ENCODE data around the gene TPPP.

The TPPP gene

DNA sequence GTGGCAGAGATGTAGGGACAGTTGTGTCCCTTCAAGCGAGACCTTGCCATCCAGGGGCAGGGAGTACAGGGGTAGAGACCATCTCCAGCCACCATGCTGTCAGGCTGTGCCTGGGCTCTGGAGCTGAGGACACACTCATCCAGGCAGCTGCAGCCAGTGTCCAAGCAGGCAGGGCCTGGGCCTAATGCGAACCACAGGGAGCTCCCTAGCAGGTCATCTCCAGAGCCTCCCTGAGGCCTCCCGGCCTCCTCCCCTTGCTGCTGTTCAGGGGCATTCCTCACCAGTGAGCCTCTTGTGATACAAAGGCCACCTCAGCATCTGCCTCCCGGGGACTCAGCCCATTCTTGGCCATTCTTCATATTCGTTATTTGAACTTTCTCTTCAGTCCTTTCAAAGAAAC is 35.0 kb downstream of the TPPP start:
- ChIA-PET CTCF (interaction anchor here (0.5 to 3.5 kb wide), 6 partner anchors 11 to 668 kb away, joined by 3 to 19 read pairs (median 4); no protein-coding TSS in a partner anchor), POLR2A (interaction anchor here (1.5 kb wide), 1 partner anchor 11 kb away, joined by 4 read pairs; no protein-coding TSS in a partner anchor)
- H3K4me1 ChIP-seq (ENCODE audit: control insufficient read depth, insufficient read depth, low read length) = no peaks in the 10 kb centered on the region
- H3K36me3 ChIP-seq (ENCODE audit: control insufficient read depth in 2 of 2, insufficient read depth in 1 of 2, low read length in 2 of 2) = peaks cover 43 to 92% of the 10 kb centered on the region in 2 experiments
- no peaks in the 10 kb centered on the region for H3K9me3 ChIP-seq (ENCODE audit: control insufficient read depth, insufficient read depth, low read depth, low read length)
- TF ChIP-seq PRDM1 (tag by site-specific recombination; IDR thresholded peaks at IDR 0.05) (no peak), GLIS1 (tag by site-specific recombination; IDR thresholded peaks at IDR 0.05) (peak; percentile 23; the same call in 1 of the 2 replicates)
- H3K4me3 ChIP-seq (ENCODE audit: low read depth, low read length) = no peak overlapping the region
- no peak overlapping the region for H3K27ac ChIP-seq (ENCODE audit: extremely low read depth, low read depth, low read length)

DNA sequence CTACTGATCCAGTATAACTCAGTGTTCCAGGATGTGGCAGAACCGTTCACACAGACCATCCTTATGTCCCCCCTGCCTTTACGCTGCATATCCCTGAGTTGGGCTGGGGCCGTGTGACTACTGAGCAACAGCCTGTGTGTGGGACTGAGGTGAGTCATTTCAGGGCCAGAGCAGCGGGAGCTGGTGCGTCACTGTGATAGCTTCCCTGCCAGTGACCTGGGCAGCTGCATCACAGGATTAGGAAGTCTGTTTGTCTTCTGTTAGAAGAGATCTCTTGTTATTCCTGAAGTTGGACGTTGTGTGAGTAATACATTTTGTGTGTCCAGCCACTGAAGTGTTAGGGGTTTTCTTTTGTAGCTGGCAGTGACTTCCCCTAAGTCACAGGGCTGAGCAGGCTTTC is 35.6 kb downstream of the TPPP start:
- Histone ChIP-seq H3K4me1 (ENCODE audit: control insufficient read depth, insufficient read depth, low read length) (no peaks in the 10 kb centered on the region), H3K27ac (ENCODE audit: extremely low read depth, low read depth, low read length) (no peak overlapping the region), H3K9me3 (ENCODE audit: control insufficient read depth, insufficient read depth, low read depth, low read length) (no peaks in the 10 kb centered on the region), H3K36me3 (ENCODE audit: control insufficient read depth in 2 of 2, insufficient read depth in 1 of 2, low read length in 2 of 2) (peaks cover 43 to 92% of the 10 kb centered on the region in 2 experiments), H3K4me3 (ENCODE audit: low read depth, low read length) (no peak overlapping the region)
- ChIA-PET POLR2A (interaction anchor here (1.5 kb wide), 1 partner anchor 12 kb away, joined by 4 read pairs; no protein-coding TSS in a partner anchor), CTCF (interaction anchor here (0.6 to 3.5 kb wide), 3 partner anchors 12 to 18 kb away, joined by 4 to 19 read pairs (median 5); no protein-coding TSS in a partner anchor)
- TF ChIP-seq ZNF433 (tag by site-specific recombination; IDR thresholded peaks at IDR 0.05; ENCODE audit: low read depth) (no peak), ZNF600 (tag by site-specific recombination; IDR thresholded peaks at IDR 0.05) (0 out of 2 replicates have a peak, but pooled peaks have one; percentile 47)

DNA sequence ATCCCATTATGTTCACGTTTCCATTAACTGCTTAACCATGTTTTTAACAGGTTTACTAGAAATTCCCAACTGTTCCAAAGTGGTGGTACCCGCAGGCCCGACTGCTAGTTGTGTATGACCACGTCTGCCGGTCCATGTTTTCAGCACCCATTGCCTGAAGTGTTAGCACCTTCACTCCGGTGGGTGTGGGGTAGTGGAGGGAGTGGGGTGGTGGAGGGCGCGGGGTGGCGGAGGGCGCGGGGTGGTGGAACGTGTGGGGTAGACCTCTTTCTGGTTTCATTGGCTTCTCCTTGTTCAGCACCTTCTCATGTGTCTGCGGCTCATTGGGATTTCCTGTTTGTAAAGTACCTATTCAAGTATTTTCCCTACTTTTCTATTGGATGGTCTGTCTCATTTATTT is 37.7 kb downstream of the TPPP start:
- CTCF ChIA-PET = interaction anchor here (1.4 to 3.5 kb wide), 2 partner anchors 14 kb away, joined by 8 to 19 read pairs; no protein-coding TSS in a partner anchor
- H3K27ac ChIP-seq (ENCODE audit: extremely low read depth, low read depth, low read length) = no peak overlapping the region
- no peaks in the 10 kb centered on the region for H3K4me1 ChIP-seq (ENCODE audit: control insufficient read depth, insufficient read depth, low read length)
- no peak overlapping the region for H3K4me3 ChIP-seq (ENCODE audit: low read depth, low read length)
- H3K36me3 ChIP-seq (ENCODE audit: control insufficient read depth in 2 of 2, insufficient read depth in 1 of 2, low read length in 2 of 2) = peaks cover 43 to 85% of the 10 kb centered on the region in 2 experiments
- TF ChIP-seq, protein P1, sequence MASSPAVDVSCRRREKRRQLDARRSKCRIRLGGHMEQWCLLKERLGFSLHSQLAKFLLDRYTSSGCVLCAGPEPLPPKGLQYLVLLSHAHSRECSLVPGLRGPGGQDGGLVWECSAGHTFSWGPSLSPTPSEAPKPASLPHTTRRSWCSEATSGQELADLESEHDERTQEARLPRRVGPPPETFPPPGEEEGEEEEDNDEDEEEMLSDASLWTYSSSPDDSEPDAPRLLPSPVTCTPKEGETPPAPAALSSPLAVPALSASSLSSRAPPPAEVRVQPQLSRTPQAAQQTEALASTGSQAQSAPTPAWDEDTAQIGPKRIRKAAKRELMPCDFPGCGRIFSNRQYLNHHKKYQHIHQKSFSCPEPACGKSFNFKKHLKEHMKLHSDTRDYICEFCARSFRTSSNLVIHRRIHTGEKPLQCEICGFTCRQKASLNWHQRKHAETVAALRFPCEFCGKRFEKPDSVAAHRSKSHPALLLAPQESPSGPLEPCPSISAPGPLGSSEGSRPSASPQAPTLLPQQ (tag by site-specific recombination; IDR thresholded peaks at IDR 0.05) = no peak
- TF ChIP-seq, protein P2, sequence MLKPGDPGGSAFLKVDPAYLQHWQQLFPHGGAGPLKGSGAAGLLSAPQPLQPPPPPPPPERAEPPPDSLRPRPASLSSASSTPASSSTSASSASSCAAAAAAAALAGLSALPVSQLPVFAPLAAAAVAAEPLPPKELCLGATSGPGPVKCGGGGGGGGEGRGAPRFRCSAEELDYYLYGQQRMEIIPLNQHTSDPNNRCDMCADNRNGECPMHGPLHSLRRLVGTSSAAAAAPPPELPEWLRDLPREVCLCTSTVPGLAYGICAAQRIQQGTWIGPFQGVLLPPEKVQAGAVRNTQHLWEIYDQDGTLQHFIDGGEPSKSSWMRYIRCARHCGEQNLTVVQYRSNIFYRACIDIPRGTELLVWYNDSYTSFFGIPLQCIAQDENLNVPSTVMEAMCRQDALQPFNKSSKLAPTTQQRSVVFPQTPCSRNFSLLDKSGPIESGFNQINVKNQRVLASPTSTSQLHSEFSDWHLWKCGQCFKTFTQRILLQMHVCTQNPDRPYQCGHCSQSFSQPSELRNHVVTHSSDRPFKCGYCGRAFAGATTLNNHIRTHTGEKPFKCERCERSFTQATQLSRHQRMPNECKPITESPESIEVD (tag by site-specific recombination; IDR thresholded peaks at IDR 0.05) = no peak
- no peak for TF ChIP-seq ZNF366 (tag by site-specific recombination; conservative IDR thresholded peaks at IDR 0.05)
- no peak for TF ChIP-seq ZFP37 (tag by site-specific recombination; IDR thresholded peaks at IDR 0.05)
- TF ChIP-seq ZBTB1 (tag by site-specific recombination; IDR thresholded peaks at IDR 0.05) = no peak
- TF ChIP-seq KLF9 (tag by site-specific recombination; IDR thresholded peaks at IDR 0.05; ENCODE audit: low read depth) = no peak
- no peak for TF ChIP-seq ZNF221 (tag by site-specific recombination; IDR thresholded peaks at IDR 0.05; ENCODE audit: borderline replicate concordance)
- no peak for TF ChIP-seq ZEB2 (tag by site-specific recombination; IDR thresholded peaks at IDR 0.05)
- no peak for TF ChIP-seq ZFP41 (tag by site-specific recombination; IDR thresholded peaks at IDR 0.05; ENCODE audit: borderline replicate concordance)
- no peak for TF ChIP-seq ZNF768 (tag by site-specific recombination; IDR thresholded peaks at IDR 0.05)
- TF ChIP-seq IKZF3 (tag by site-specific recombination; IDR thresholded peaks at IDR 0.05) = no peak
- TF ChIP-seq ZNF600 (tag by site-specific recombination; IDR thresholded peaks at IDR 0.05) = no peak
- no peak for TF ChIP-seq EGR2 (tag by site-specific recombination; IDR thresholded peaks at IDR 0.05; ENCODE audit: low read depth)
- TF ChIP-seq, protein P3, sequence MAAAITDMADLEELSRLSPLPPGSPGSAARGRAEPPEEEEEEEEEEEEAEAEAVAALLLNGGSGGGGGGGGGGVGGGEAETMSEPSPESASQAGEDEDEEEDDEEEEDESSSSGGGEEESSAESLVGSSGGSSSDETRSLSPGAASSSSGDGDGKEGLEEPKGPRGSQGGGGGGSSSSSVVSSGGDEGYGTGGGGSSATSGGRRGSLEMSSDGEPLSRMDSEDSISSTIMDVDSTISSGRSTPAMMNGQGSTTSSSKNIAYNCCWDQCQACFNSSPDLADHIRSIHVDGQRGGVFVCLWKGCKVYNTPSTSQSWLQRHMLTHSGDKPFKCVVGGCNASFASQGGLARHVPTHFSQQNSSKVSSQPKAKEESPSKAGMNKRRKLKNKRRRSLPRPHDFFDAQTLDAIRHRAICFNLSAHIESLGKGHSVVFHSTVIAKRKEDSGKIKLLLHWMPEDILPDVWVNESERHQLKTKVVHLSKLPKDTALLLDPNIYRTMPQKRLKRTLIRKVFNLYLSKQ (tag by site-specific recombination; IDR thresholded peaks at IDR 0.05; ENCODE audit: borderline replicate concordance) = no peak
- POLR2A ChIA-PET = no interaction called here
- no peaks in the 10 kb centered on the region for H3K9me3 ChIP-seq (ENCODE audit: control insufficient read depth, insufficient read depth, low read depth, low read length)

Data from HEK293 (cell line).